GM19025 (cell line): ENCODE results near the gene NXN.
"Not testable (repeated sequence)": the region's sequence is repeated elsewhere in the genome, so short reads cannot be mapped to it uniquely, and the experiment has no call there.

ENCODE experiments used
- ATAC-seq: cut with Tn5 transposase; IDR thresholded peaks from one replicate; pipeline ENCODE4 v1.9.1; 2021; ENCODE audit warnings: mild to moderate bottlenecking, low read depth, moderate library complexity; ENCODE audit not compliant: unreplicated experiment

The NXN gene

DNA sequence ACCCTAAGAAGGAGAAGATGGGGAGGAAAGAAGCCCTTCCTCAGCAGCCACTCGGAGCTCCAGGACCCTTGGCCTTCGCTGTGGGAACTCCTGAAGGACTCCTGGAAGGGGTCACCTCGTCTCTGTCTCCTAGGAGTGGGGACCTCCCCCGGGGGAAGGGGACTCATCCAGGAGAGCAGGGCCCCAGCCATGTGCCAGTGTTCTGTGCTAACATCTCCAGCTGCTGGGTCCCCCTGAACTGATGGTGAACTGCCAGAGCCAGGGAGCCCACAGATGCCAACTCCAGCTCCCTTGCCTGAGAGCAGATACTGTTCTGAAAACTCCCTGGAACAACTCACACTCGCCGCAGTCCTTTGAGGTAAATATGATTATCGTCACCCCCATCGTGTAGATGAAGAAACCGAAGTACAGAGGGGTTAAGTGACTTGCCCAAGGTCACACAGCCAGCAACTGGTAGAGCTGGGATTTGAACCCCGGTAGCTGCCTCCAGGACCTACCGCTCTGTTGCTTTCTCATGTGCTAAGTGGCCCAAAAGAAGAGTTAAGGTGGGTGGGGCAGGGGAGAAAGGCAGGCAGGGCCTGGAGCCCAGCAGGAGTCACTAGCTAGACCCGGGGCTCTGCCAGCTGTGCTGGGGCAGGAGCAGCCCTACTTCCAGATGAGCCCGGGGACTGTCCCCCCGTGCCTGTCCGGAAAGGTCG, 27.9 kb upstream of the NXN start:
- ATAC-seq = no peak

DNA sequence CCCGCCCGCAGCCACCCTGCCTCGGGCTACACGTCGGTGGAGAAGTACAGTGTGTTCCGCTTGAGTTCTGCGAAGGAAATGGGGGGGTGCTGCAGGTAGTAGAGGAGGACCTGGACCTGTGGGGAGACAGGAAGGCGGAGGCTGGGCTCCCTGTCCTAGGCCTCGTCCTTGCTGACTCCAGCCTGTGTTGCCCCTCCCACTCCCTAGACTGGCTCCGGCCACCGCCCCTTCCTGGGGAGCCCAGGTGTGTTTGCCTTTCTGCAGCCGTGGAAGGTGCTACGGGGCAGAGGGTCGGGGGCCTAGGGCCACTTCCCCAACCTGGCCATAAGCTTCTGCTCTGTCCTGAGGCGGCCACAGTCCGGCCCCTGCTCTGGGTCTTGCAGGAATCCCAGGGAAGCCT, 26.5 kb upstream of the NXN start:
- ATAC-seq = no peak

DNA sequence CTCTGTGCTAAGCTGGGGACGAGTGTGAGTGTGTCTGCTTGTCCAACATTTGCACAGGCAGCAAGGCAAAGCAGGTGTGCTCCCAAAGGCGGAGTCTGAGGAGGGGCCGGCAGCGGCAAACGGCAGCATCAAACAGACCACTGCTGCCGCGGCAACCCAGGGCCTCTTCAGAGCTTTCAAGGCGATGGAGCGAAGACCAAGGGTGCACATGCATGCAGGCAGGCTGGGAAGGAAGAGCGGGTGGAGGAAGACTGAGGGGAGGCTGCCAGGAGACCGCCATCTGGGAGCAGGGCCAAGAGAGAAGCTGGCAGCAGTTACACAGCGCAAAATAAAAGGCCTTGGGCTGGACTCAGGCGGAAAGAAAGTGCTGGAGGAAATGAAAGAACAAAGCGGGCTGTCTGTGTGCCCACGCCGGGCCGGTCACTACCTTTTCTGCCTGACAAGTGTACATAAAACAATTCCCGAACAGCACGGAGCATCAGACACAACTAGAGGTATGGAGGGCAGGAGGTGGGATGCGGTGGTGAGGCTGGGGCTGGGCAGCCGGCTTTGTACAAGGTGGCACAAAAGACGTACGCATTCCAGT, 25.9 kb upstream of the NXN start:
- ATAC-seq = no peak

DNA sequence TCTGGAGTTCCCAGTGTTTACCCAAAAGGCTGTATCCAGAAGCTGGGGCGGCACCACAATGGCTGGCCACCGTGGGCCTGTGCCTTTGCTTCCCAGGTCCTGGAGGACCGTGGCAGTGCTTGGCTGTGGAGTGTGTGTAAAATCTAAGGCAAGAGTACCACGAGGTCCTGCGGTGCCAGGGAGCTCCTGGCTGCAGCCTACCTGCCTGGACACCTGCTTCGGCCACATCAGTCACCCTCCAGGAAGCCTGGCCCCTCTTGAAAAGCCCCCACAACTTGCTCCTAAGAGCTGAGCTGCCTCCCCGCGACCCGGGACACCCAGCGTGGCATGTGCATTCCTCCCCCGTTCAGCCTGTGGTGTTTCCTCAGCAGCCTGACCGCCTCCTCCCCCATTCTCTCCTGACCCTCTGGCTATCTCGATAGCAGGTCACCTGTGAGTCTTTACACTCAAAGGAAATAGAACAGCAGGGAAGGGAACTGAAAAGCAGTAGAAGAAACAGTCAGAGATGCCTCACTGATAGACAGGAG, 25.3 kb upstream of the NXN start:
- no peak for ATAC-seq

DNA sequence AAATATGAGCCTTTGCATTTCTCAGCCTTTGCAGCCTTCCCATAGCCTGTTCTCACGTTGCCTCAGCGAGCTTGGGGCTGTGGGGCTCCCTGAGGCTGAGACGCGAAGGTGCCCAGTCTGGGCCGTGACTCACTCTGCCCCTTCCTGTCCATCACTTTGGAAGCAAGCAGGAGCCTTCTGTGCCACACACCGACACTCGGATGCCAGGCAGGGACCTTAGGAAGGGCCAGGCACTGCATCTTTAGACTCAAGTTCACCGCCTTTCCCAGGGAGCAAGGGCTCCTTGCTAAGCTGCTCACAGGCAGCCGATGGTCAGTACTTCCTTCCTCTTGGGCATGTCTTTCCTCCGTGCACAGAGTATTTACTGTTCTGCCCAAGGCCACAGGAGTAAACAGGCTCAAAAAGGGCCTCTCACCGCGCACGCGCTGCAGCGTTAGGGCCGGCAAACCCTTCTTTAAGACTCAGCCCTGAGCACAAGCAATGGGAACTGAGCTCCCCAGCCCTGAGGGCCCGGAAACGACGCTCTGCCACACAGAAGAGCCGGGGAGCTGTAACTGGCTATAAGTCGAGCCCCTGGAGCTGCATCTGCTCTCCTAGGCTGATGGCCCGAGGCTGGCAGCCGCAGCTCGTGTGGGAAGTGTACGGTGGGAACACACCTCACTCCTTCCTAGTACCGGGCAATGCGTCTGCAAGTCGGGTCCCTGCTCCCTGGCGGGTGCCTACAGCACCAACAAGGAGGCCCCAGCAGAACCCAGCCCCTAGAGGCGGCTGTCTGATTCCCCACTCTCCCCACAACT, 24.6 kb upstream of the NXN start:
- ATAC-seq = no peak

DNA sequence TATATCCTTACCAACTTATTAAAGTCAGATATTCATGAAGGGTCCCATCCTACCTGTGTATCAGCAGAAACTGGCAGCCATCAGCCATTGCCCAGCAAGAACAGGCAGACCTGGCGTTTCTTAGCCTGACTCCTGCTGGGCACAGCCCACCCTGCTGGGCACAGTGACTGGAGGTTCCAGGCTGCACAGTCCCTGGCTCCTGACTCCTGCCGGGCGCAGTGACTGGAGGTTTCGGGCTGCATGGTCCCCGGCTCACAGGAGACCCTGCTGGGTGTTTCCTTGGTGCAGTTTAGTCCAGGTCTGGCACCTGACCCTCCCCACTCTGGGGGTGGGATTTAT, 24.0 kb upstream of the NXN start:
- no peak for ATAC-seq

DNA sequence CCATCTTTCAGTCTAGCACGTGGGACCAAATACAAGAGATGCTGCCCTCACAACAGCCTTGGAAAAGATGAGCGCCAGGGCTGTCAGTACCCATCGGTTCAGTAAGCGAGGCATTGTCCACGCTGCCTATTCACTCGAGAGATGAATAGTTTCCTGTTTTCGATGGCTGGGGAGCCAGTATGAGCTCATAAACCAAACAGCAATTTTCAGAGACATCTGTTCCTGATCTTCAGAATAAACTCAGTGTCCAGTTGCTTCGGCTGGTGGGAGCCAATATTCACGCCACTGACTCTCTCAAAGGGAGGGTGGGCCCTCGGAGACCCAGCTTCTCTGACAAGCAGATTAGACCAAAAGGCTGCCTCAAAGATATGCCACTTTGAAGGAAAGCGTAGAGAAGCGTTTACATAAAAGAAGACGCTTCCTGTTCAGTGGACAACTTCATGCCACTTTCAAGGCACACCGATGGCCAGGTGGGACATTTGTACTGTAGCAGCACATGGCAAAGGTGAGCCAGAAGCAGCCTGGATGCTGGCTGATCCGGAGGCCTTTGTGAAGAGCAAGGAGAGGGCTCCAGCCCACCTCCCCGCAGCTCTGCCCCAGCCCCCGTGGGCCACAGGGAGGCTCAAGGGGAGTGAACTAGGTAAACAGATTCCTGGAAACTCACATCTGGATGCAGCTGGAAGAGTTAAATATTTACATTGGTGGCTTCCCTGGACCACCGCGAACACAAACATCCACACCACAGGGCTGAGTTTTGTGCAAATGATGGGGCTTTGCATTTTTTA, 23.4 kb upstream of the NXN start:
- ATAC-seq = no peak

DNA sequence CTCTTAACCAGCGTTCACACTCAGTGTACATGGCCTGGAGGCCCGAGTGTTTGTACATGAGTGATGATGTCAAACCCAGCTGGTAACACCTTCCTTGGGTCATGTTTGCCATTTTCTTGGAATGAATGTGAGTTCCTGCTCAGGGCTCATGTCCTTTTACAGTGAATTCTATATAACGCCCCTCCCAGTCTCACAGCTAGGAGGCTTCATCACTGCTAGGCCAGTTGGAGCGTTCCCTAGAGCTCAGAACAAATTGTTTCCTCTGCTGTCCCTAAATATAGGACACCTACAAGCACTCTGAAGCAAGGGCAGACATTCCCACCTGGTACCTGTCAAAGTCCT, 22.8 kb upstream of the NXN start:
- ATAC-seq = no peak

DNA sequence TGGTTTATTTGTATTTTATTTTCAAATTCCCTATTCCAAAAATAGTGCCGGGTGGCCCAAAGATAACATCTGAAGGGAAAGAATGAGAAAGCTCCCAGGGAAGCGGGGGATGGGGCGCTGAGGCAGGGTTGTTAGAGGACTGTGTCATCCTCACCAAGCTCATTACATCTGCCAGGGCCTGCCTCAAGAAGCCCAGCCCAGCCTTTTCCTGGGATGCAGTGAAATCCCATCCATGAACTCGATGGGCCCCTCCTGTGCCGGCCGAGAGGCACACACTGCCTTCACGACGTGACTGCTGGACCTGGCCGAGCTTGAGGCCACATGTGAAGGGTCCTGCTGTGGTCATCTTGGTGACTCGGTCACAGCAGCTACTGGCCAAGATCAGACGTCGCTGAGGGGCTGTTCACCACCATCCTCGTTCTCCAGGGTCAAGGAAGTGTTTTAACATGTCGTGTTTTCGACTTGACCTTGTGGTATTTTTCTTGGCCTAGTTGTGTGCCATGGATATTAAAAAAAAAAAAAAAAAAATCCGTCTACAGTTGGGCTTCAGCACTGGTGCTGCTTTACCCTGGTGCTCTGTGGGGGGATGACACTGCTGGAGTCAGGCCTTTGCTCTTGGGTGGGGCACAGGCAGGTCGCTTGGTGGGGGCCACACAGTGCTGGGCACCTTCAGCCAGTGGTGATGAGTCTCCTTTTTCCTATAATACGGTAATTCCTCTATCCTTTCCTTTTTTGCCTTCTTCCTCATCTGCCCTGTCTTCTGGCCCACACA, 22.2 kb upstream of the NXN start:
- no peak for ATAC-seq

DNA sequence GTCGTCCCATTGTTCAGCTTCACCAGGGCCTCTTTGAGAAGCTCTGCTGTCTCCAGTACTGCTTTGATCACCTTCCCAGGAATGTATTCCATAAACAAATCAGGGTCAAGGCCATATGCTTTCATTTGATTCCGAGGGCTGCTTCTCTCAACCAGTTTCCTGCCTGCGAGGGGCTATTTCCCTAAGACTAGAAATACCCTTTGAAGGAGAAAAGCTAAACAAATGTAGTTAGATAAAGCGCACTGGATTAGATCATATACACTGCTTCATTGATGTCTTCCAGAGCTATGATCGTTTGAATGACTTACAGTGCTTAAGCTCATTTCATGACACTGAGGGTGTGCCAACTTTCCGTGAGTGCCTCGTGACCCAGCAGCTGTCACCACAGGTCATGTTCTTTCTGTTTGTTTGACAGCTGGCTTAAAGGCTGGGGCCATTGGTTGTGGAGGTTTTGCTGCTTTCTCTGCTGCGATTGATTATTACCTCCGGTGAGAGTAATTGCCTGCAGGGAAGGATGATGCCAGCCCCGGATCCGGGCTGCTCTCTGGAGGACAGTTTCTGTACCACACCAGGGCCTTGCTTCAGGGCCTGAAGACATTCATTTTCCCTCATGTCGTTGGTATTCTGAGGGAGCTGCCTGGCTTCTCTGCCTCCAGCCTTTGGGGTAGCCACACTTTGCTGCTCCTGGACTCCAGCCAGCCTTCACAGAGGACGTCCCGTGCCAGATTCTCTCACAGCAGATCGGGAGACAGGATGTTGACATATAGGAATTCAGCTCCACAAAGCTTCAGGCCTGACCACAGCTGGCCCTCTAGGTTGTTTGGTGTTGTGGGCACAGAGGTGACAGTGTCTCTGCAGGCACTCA, 21.3 kb upstream of the NXN start:
- ATAC-seq = no peak

DNA sequence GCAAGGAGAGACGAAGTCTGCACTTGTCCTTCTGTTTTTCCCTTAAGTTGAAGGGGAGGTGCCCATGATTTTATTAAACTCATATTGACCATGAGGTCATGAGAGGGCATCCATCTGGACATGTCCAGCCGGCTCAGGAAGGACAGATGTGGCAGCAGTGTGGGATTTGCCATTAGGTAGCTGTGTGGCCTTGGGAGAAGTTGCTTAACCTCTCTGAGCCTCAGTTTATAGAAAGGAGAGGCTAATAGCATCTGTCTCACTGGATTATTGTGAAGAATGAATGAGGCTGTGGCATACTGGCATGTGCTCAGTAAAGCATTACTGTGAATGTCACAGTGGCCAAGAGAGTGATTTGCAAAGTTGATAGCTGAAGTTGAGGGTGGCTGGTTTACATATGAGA, 18.5 kb upstream of the NXN start:
- ATAC-seq = no peak

DNA sequence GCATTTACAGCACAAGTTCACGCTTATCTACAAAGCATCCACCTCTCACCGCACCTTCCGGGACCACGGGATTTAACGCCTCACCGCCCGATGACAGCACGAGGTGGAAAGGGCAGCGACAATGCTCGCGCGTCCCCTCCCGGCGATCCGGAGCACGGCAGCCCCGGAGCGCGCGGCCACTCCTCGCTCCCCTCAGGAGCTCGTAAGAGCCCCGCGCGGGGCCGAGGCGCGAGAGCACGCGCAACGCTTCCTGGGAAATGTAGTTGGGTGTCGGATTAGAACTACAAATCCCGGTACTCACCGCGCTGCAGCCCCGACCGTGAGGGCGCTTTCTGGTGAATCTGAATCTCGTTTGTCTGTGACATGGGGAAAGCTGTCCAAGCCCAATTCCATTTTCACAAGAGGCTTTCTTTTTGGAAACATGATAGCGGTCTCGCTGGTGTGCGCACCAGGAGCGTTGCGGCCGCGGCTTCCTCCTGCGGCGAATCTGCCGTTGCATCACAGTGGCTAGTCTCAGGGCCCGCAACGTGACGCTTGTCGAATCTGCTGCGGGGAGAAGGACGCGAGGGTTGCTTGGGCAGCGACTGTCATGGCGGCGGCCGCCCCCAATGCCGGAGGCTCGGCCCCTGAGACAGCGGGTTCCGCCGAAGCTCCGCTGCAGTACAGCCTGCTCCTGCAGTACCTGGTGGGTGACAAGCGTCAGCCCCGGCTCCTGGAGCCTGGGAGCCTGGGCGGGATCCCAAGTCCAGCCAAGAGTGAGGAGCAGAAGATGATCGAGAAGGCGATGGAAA, 17.2 kb upstream of the NXN start, which contains the start of gene TIMM22:
Gene TIMM22, plus strand, starts transcription at position 576 of the 791 bp plus-strand sequence. Its CDS starts 14 bp downstream, at position 590.
- peak; percentile 95 for ATAC-seq

DNA sequence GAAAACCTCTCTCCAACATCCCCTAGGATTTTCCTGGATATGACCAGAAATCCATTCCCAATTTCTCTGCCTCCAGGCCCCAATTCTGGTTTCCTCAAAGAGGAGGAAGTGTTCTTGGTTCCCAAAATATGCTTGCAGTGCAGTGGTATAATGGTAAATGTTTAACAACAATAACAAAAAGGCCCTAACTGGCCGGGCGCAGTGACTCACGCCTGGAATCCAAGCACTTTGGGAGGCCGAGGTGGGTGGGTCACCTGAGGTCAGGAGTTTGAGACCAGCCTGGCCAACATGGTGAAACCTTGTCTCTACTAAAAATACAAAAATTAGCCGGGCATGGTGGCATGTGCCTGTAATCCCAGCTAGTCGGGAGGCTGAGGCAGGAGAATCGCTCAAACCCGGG, 15.7 kb upstream of the NXN start:
- not testable (repeated sequence) for ATAC-seq

DNA sequence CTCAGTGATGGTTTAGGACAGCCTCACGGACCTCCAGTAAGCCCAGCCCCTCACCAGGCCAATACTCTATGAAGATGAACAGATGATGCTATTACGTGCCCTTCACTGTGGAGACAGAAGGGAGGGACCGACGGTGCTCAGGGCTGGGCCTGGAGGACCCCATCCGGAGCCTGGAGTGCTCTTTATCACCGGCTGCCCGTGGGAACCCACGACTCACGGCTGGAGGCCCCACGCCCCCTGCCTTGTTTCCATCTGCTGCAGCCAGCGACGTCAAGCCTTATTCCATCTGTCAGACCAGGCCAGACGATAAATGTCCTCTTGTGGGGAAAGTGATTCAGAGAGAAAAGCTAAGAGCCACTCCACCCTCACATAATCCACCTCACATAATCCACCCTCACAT, 13.4 kb upstream of the NXN start:
- no peak for ATAC-seq

DNA sequence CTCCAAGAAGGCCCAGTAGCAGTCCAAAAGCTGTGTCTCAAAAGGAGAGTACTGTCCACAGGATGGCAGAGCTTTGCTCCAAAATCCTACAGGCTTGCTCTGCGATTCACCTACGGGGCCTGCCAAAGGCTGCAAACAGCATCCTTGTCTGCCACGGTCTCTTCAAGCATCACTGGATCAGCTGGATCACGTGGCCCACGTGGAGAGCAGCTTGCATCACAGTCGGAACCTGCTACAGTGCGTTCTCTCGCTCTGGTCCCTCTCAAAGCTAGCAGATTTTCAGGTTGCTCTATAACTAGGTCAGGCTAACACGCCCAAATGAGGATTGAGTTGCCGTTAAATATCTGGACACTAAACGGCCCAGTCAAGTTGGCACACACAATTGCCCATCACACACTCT, 9.0 kb upstream of the NXN start:
- ATAC-seq = no peak

DNA sequence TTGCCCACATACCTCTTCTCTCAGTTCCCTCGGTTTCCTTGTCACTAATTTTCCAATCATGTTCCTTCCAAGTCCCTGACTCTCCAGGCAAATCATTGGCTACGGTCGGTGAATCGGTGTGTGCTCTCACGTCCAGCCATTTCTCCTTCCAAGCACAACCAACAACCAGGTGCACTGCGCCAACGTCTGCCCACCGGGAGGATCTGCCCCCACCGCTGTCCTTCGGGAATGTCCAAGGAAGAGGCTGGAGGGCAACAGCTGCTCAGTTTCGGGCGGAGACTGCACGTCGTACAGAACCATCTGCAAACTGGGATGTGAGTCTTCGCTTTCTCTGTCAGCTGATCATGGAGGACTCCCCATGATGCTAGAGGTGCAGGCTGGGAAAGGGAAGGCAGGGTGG, 8.4 kb upstream of the NXN start:
- no peak for ATAC-seq

DNA sequence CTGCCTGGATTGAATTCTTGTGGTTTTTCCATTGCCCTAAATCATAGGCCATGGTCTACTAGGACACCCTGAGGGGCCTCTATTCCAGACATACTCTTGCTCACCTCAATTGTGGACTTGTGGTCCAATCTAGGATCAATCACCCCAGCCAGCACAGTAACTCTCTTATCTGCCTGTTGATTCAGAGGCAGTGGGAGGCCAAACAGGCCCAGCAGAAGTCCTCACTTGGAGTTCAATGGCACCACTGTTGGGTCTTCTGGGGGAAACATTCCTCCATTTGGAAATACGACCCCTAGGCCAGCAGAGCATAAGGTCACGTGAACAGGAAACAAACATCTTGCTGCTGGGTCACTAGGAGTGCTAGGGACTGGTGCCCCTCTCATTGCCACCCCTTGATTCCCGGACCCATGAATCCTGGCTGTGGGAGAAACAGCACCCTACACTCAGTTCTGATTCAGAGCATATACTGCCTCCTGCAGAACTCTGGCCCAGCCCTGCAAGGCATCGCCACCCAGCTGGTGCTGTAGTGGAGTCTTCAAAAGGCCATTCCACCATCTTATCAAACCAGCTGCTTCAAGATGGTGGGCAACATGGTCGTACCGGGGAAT, 6.8 kb upstream of the NXN start:
- ATAC-seq = no peak

DNA sequence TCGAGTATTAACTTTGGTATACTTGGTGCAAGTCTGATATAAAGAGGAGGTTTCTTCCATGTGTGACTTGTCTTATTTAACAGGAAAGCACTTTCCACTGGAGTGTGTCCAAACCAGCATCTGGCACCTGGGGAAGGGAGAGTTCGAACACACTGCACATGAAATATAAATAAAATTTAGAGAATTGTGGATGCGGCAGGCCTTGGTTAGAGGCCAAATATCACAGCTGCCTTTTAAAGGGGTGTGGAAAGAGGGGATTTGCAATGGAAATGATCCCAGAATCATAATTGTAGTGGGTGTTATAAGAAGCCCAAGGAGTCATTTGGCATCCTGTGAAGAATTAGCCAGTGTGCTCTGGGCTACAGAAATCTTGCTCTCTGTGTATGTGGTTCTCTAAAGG, 4.3 kb upstream of the NXN start:
- ATAC-seq = no peak
